DND-41 (cell line): ENCODE data around the gene PPARA.
"Not testable (repeated sequence)": the region's sequence is repeated elsewhere in the genome, so short reads cannot be mapped to it uniquely, and the experiment has no call there.

Experiments used
- ATAC-seq: fragments of 200-7000 bp; cut with Tn5 transposase; 3 replicates; pipeline ENCODE4 v1.9.1; 2021; ENCODE audit warnings: low read depth; ENCODE audit not compliant: insufficient read depth
- DNase-seq: peaks from one replicate; pipeline ENCODE4 v3.0.0-alpha.2; 2020
- H2AFZ ChIP-seq: 2 replicates; pipeline ENCODE4 v1.6.0; 2012; ENCODE audit warnings: low read depth, low read length
- H3K27ac ChIP-seq: 2 replicates; pipeline ENCODE4 v1.5.1; 2012; ENCODE audit warnings: low read length, inconsistent platforms
- H3K27me3 ChIP-seq: fragments of 200-600 bp; sonication (generic); 2 replicates; pipeline ENCODE4 v1.6.0; 2012; ENCODE audit warnings: low read length, mild to moderate bottlenecking, inconsistent platforms; ENCODE audit not compliant: insufficient read depth, poor library complexity
- H3K36me3 ChIP-seq: 2 replicates; pipeline ENCODE4 v1.5.1; 2012; ENCODE audit warnings: low read length, inconsistent platforms; ENCODE audit not compliant: insufficient read depth
- H3K4me1 ChIP-seq: 2 replicates; pipeline ENCODE4 v1.5.1; 2012; ENCODE audit warnings: mild to moderate bottlenecking, low read length; ENCODE audit not compliant: insufficient read depth
- H3K4me2 ChIP-seq: 2 replicates; pipeline ENCODE4 v1.6.0; 2012; ENCODE audit warnings: mild to moderate bottlenecking, moderate library complexity, low read length, inconsistent platforms; ENCODE audit not compliant: insufficient read depth
- H3K4me3 ChIP-seq, 2 experiments: fragments of 200-600 bp in 1 of 2; shearing (Covaris generic) in 1 of 2; 2 replicates each; pipeline ENCODE4 v1.5.1; 2012 to 2016; ENCODE audit warnings: inconsistent platforms in 2 of 2, low read length in 2 of 2, mild to moderate bottlenecking in 2 of 2, low read depth in 1 of 2, moderate library complexity in 1 of 2
- H3K79me2 ChIP-seq: 2 replicates; pipeline ENCODE4 v1.6.0; 2012; ENCODE audit warnings: low read length, inconsistent platforms; ENCODE audit not compliant: insufficient read depth
- H3K9ac ChIP-seq: 2 replicates; pipeline ENCODE4 v1.6.0; 2012; ENCODE audit warnings: low read depth, mild to moderate bottlenecking, inconsistent platforms, low read length, moderate library complexity
- H3K9me3 ChIP-seq: 2 replicates; pipeline ENCODE4 v1.5.1; 2012; ENCODE audit warnings: low read length, moderate library complexity, mild to moderate bottlenecking, inconsistent platforms; ENCODE audit not compliant: insufficient read depth, severe bottlenecking
- H4K20me1 ChIP-seq: 2 replicates; pipeline ENCODE4 v1.6.0; 2012; ENCODE audit warnings: low read length; ENCODE audit not compliant: insufficient read depth
- CTCF ChIP-seq: IDR thresholded peaks from 2 replicates; pipeline ENCODE4 v1.5.1; 2012; ENCODE audit warnings: borderline replicate concordance, low read length, moderate library complexity, mild to moderate bottlenecking; ENCODE audit not compliant: poor library complexity, severe bottlenecking; ENCODE audit errors: extremely low read depth
- EZH2 ChIP-seq: IDR thresholded peaks from 3 replicates; pipeline ENCODE4 v1.6.1; 2012; ENCODE audit warnings: borderline replicate concordance, low read depth, mild to moderate bottlenecking, moderate library complexity, low read length, inconsistent platforms; ENCODE audit not compliant: severe bottlenecking

PPARA gene

GRCh38 chr22:46196278-46196677, 46.0 kb downstream of the PPARA start:
- Histone ChIP-seq H4K20me1 (peaks cover 3% of the 10 kb centered on the region; the same call in 1 of the 2 replicates), H3K79me2 (peaks cover 8% of the 10 kb centered on the region; the same call in 1 of the 2 replicates), H3K4me2 (no peak overlapping the region), H3K9me3 (no peaks in the 10 kb centered on the region), H3K27ac (peak overlapping the region; percentile 53), H3K4me1 (0 out of 2 replicates have a peak, but pooled peaks cover 3% of the 10 kb centered on the region), H3K27me3 (no peaks in the 10 kb centered on the region), H3K4me3 (no peak overlapping the region), H2AFZ (no peak overlapping the region), H3K36me3 (peaks cover 39% of the 10 kb centered on the region), H3K9ac (no peak overlapping the region)
- TF ChIP-seq CTCF, result no peak
- TF ChIP-seq EZH2, result no peak
- DNase-seq (no peak), ATAC-seq (no peak)

GRCh38 chr22:46198274-46198673, 47.9 kb downstream of the PPARA start:
- TF ChIP-seq EZH2 (no peak), CTCF (no peak)
- ATAC-seq (no peak), DNase-seq (no peak)
- Histone ChIP-seq H3K9me3 (no peaks in the 10 kb centered on the region), H3K4me3 (no peak overlapping the region), H4K20me1 (peaks cover 3% of the 10 kb centered on the region; the same call in 1 of the 2 replicates), H3K4me2 (no peak overlapping the region), H3K4me1 (0 out of 2 replicates have a peak, but pooled peaks cover 3% of the 10 kb centered on the region), H3K27ac (no peak overlapping the region), H3K36me3 (peaks cover 47% of the 10 kb centered on the region), H3K79me2 (peaks cover 8% of the 10 kb centered on the region; the same call in 1 of the 2 replicates), H2AFZ (no peak overlapping the region), H3K9ac (no peak overlapping the region), H3K27me3 (no peaks in the 10 kb centered on the region)

- ATAC-seq, H2AFZ ChIP-seq, H3K79me2 ChIP-seq, H3K4me2 ChIP-seq, H3K9ac ChIP-seq, H3K4me3 ChIP-seq, DNase-seq, H3K27ac ChIP-seq, H3K9me3 ChIP-seq, H4K20me1 ChIP-seq, H3K27me3 ChIP-seq, H3K4me1 ChIP-seq: not testable (repeated sequence)
- peaks cover 53% of the 10 kb centered on the region for H3K36me3 ChIP-seq
Measured at GRCh38 chr22:46198806-46199205, 48.5 kb downstream of the PPARA start.

GRCh38 chr22:46201059-46201757, 50.9 kb downstream of the PPARA start:
- H3K4me1 ChIP-seq, result no peaks in the 10 kb centered on the region

More at GRCh38 chr22:46201059-46201757, 50.9 kb downstream of the PPARA start:
- H3K79me2 ChIP-seq, result peaks cover 5% of the 10 kb centered on the region; the same call in 1 of the 2 replicates
- TF ChIP-seq CTCF, result no peak
- no peak for TF ChIP-seq EZH2
- DNase-seq, result no peak
- H2AFZ ChIP-seq, result no peak overlapping the region
- H4K20me1 ChIP-seq, result no peaks in the 10 kb centered on the region
- H3K4me2 ChIP-seq, result no peak overlapping the region
- no peaks in the 10 kb centered on the region for H3K27me3 ChIP-seq
- H3K9me3 ChIP-seq, result no peaks in the 10 kb centered on the region
- H3K9ac ChIP-seq, result no peak overlapping the region
- H3K36me3 ChIP-seq, result peaks cover 60% of the 10 kb centered on the region
- ATAC-seq, result no peak
- H3K27ac ChIP-seq, result no peak overlapping the region
- no peak overlapping the region for H3K4me3 ChIP-seq
